ENCODE results near the gene PLXNB3. TPM values are rescaled to one million over a fixed set of nuclear protein-coding genes. Genes with fewer than 3 reads are reported as not detected.

The PLXNB3 gene
- total RNA-seq, 1 donor = 4.3 TPM

- peak overlapping the region; percentile 85 for H3K4me2 ChIP-seq (ENCODE audit: insufficient read depth, low read length)
- TF ChIP-seq, protein P1, sequence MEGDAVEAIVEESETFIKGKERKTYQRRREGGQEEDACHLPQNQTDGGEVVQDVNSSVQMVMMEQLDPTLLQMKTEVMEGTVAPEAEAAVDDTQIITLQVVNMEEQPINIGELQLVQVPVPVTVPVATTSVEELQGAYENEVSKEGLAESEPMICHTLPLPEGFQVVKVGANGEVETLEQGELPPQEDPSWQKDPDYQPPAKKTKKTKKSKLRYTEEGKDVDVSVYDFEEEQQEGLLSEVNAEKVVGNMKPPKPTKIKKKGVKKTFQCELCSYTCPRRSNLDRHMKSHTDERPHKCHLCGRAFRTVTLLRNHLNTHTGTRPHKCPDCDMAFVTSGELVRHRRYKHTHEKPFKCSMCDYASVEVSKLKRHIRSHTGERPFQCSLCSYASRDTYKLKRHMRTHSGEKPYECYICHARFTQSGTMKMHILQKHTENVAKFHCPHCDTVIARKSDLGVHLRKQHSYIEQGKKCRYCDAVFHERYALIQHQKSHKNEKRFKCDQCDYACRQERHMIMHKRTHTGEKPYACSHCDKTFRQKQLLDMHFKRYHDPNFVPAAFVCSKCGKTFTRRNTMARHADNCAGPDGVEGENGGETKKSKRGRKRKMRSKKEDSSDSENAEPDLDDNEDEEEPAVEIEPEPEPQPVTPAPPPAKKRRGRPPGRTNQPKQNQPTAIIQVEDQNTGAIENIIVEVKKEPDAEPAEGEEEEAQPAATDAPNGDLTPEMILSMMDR (IDR thresholded peaks at IDR 0.05; ENCODE audit: extremely low read depth, low read depth, low read length) = no peak
- no peaks in the 10 kb centered on the region for H3K27me3 ChIP-seq (ENCODE audit: insufficient read depth, low read length)
- no peak overlapping the region for H2AFZ ChIP-seq (ENCODE audit: low read length)
- H3K36me3 ChIP-seq (ENCODE audit: insufficient read depth, low read length) = peaks cover 3% of the 10 kb centered on the region
- peak overlapping the region; percentile 83 for H3K27ac ChIP-seq (ENCODE audit: low read depth, low read length)
- DNase-seq (ENCODE audit: insufficient read length, low spot score, missing footprints) = no peak
- H3K4me3 ChIP-seq (ENCODE audit: insufficient read depth, low read length) = peak overlapping the region; percentile 79
- H4K20me1 ChIP-seq (ENCODE audit: insufficient read depth, low read length) = peaks cover 29% of the 10 kb centered on the region
- H3K9me3 ChIP-seq (ENCODE audit: low read depth, low read length) = no peaks in the 10 kb centered on the region
- peaks cover 64% of the 10 kb centered on the region for H3K79me2 ChIP-seq (ENCODE audit: insufficient read depth, low read length)
- peaks cover 13% of the 10 kb centered on the region for H3K4me1 ChIP-seq (ENCODE audit: insufficient read depth, low read length)
These were observed 31.1 kb downstream of the PLXNB3 start for GRCh38 chrX:153794897-153795816.

GRCh38 chrX:153797415-153798015, 33.5 kb downstream of the PLXNB3 start:
- no peak overlapping the region for H2AFZ ChIP-seq (ENCODE audit: low read length)
- TF ChIP-seq, protein P1 (IDR thresholded peaks at IDR 0.05; ENCODE audit: extremely low read depth, low read depth, low read length) = no peak
- H4K20me1 ChIP-seq (ENCODE audit: insufficient read depth, low read length) = peaks cover 23% of the 10 kb centered on the region
- no peak overlapping the region for H3K27ac ChIP-seq (ENCODE audit: low read depth, low read length)
- H3K4me3 ChIP-seq (ENCODE audit: insufficient read depth, low read length) = no peak overlapping the region
- DNase-seq (ENCODE audit: insufficient read length, low spot score, missing footprints) = no peak
- no peaks in the 10 kb centered on the region for H3K9me3 ChIP-seq (ENCODE audit: low read depth, low read length)
- H3K4me1 ChIP-seq (ENCODE audit: insufficient read depth, low read length) = peaks cover 13% of the 10 kb centered on the region
- no peaks in the 10 kb centered on the region for H3K27me3 ChIP-seq (ENCODE audit: insufficient read depth, low read length)
- peaks cover 40% of the 10 kb centered on the region for H3K79me2 ChIP-seq (ENCODE audit: insufficient read depth, low read length)
- H3K36me3 ChIP-seq (ENCODE audit: insufficient read depth, low read length) = peaks cover 3% of the 10 kb centered on the region
- H3K4me2 ChIP-seq (ENCODE audit: insufficient read depth, low read length) = no peak overlapping the region

- Histone ChIP-seq H2AFZ (ENCODE audit: low read length) (no peak overlapping the region), H3K27ac (ENCODE audit: low read depth, low read length) (no peak overlapping the region), H3K4me1 (ENCODE audit: insufficient read depth, low read length) (peaks cover 6% of the 10 kb centered on the region), H3K9me3 (ENCODE audit: low read depth, low read length) (no peaks in the 10 kb centered on the region), H4K20me1 (ENCODE audit: insufficient read depth, low read length) (peaks cover 17% of the 10 kb centered on the region), H3K4me3 (ENCODE audit: insufficient read depth, low read length) (no peak overlapping the region), H3K36me3 (ENCODE audit: insufficient read depth, low read length) (peaks cover 3% of the 10 kb centered on the region), H3K79me2 (ENCODE audit: insufficient read depth, low read length) (peaks cover 28% of the 10 kb centered on the region), H3K27me3 (ENCODE audit: insufficient read depth, low read length) (no peaks in the 10 kb centered on the region), H3K4me2 (ENCODE audit: insufficient read depth, low read length) (no peak overlapping the region)
- TF ChIP-seq, protein P1 (IDR thresholded peaks at IDR 0.05; ENCODE audit: extremely low read depth, low read depth, low read length) = no peak
- DNase-seq (ENCODE audit: insufficient read length, low spot score, missing footprints) = no peak
These were observed 35.3 kb downstream of the PLXNB3 start for GRCh38 chrX:153799326-153799725.

DNA sequence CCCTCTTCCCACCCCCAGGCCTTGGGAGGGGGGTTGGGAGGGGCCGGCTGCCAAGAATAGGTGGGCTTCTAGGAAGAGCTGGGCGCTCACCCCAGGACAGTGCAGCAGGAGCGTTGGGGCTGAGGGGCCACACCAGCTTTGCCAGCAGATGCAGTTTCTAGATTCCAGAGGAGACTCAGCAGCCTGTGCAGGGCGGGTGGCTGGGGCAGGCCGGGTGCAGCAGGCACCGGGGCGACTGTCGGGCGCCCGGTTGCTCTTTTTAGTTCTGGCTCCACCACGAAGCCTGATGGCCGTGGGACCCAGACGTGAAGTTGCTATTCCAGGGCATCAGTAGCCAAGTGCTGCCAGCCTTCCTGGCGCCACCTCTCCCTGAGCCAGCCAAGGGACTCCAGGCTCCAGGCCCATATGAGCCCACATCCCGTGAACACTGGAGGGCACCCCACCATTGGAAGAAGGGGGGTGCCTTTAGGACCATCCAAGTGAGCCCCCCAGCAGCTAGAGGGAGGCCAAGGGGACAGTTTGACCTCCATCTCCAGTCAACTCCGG, 36.2 kb downstream of the PLXNB3 start:
- peaks cover 20% of the 10 kb centered on the region for H3K79me2 ChIP-seq (ENCODE audit: insufficient read depth, low read length)
- TF ChIP-seq, protein P1 (IDR thresholded peaks at IDR 0.05; ENCODE audit: extremely low read depth, low read depth, low read length) = no peak
- H3K36me3 ChIP-seq (ENCODE audit: insufficient read depth, low read length) = peaks cover 3% of the 10 kb centered on the region
- peaks cover 6% of the 10 kb centered on the region for H3K4me1 ChIP-seq (ENCODE audit: insufficient read depth, low read length)
- DNase-seq (ENCODE audit: insufficient read length, low spot score, missing footprints) = no peak
- no peak overlapping the region for H2AFZ ChIP-seq (ENCODE audit: low read length)
- H3K9me3 ChIP-seq (ENCODE audit: low read depth, low read length) = no peaks in the 10 kb centered on the region
- no peaks in the 10 kb centered on the region for H3K27me3 ChIP-seq (ENCODE audit: insufficient read depth, low read length)
- no peak overlapping the region for H3K4me2 ChIP-seq (ENCODE audit: insufficient read depth, low read length)
- no peak overlapping the region for H3K27ac ChIP-seq (ENCODE audit: low read depth, low read length)
- no peak overlapping the region for H3K4me3 ChIP-seq (ENCODE audit: insufficient read depth, low read length)
- peaks cover 16% of the 10 kb centered on the region for H4K20me1 ChIP-seq (ENCODE audit: insufficient read depth, low read length)
